ENCODE measurements around the gene TRMT10C.

Gene TRMT10C

GRCh38 chr3:101573449-101574387 lies 12.1 kb downstream of the TRMT10C start, which contains the start of gene PCNP:
PCNP (plus strand) TSS chr3:101574180; CDS start chr3:101574216, 36 bp downstream.
- H3K9me3 ChIP-seq (ENCODE audit: low read length), result no peaks in the 10 kb centered on the region
- H3K79me2 ChIP-seq (ENCODE audit: insufficient read depth, low read length), result peaks cover 39% of the 10 kb centered on the region
- H3F3A ChIP-seq (ENCODE audit: insufficient read depth, low read length), result no peaks in the 10 kb centered on the region
- peak within 1 kb of the TSS; percentile 73 for H3K27ac ChIP-seq (ENCODE audit: low read depth, low read length, poor library complexity, severe bottlenecking)
- peaks cover 7% of the 10 kb centered on the region for H3K36me3 ChIP-seq (ENCODE audit: insufficient read depth, low read length)
- peak within 1 kb of the TSS; percentile 70 for H3K4me3 ChIP-seq (ENCODE audit: low read depth, low read length, poor library complexity, severe bottlenecking)
- no peaks in the 10 kb centered on the region for H3K9me2 ChIP-seq (ENCODE audit: low read depth, low read length)
- peak within 1 kb of the TSS; percentile 78 for H3K9ac ChIP-seq (ENCODE audit: low read length)
- H2AFZ ChIP-seq (ENCODE audit: low read length), result no peak within 1 kb of the TSS
- H3K4me1 ChIP-seq (ENCODE audit: insufficient read depth, low read length, severe bottlenecking), result peaks cover 34% of the 10 kb centered on the region
- H4K20me1 ChIP-seq (ENCODE audit: insufficient read depth, low read length), result no peaks in the 10 kb centered on the region; the same call in 1 of the 2 replicates
- H3K4me2 ChIP-seq (ENCODE audit: low read length), result peak within 1 kb of the TSS; percentile 69
- no peaks in the 10 kb centered on the region for H3K27me3 ChIP-seq (ENCODE audit: insufficient read depth, low read length)
- TF ChIP-seq EZH2 (IDR thresholded peaks at IDR 0.05; ENCODE audit: borderline replicate concordance, low read length), result no peak
- TF ChIP-seq, protein P1, sequence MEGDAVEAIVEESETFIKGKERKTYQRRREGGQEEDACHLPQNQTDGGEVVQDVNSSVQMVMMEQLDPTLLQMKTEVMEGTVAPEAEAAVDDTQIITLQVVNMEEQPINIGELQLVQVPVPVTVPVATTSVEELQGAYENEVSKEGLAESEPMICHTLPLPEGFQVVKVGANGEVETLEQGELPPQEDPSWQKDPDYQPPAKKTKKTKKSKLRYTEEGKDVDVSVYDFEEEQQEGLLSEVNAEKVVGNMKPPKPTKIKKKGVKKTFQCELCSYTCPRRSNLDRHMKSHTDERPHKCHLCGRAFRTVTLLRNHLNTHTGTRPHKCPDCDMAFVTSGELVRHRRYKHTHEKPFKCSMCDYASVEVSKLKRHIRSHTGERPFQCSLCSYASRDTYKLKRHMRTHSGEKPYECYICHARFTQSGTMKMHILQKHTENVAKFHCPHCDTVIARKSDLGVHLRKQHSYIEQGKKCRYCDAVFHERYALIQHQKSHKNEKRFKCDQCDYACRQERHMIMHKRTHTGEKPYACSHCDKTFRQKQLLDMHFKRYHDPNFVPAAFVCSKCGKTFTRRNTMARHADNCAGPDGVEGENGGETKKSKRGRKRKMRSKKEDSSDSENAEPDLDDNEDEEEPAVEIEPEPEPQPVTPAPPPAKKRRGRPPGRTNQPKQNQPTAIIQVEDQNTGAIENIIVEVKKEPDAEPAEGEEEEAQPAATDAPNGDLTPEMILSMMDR (IDR thresholded peaks at IDR 0.05; ENCODE audit: low read length), result peak; percentile 93

DNA sequence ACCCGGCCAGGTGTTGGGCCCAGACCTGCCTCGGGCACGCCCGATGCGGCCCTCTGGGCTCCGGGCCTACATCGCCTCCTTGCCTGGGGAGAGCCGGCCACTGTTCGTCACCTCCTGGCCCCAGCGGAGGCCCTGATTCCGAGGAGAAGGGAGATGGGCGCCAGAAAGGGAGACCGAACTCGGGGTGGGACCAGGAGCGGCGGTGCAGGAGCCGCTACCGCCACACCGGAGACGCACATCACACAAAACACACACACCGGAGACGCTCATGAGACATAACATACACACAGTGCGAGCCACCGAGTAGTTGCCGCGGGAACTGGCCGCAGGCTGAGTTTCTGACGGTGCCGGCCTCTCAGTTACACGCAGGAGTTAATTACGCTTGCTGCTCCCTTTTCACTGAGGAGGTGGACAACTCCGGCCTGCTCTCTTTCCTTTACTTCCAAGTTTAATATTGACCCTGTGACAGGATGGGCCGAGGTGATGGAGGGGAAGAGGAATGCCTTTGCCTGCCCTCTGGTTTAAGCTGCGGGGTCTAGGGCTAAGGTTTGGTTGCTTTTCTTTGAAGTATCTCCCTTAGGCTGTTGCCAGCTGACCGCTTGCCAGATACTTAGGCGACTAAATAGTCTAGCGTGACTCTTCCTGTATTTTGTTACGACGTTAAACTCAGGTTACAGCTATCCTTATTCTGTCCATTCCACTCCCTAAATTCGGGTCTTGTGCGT lies 12.9 kb downstream of the TRMT10C start:
- H3K79me2 ChIP-seq (ENCODE audit: insufficient read depth, low read length), result peaks cover 47% of the 10 kb centered on the region

GRCh38 chr3:101577286-101577685 lies 15.6 kb downstream of the TRMT10C start:
- H4K20me1 ChIP-seq (ENCODE audit: insufficient read depth, low read length), result no peaks in the 10 kb centered on the region; the same call in 1 of the 2 replicates
- no peaks in the 10 kb centered on the region for H3K27me3 ChIP-seq (ENCODE audit: insufficient read depth, low read length)
- no peak overlapping the region for H3K27ac ChIP-seq (ENCODE audit: low read depth, low read length, poor library complexity, severe bottlenecking)
- peak overlapping the region; percentile 14; the same call in 1 of the 2 replicates for H3K4me2 ChIP-seq (ENCODE audit: low read length)
- H3K9me2 ChIP-seq (ENCODE audit: low read depth, low read length), result no peaks in the 10 kb centered on the region
- no peak overlapping the region for H3K9ac ChIP-seq (ENCODE audit: low read length)
- H3K4me3 ChIP-seq (ENCODE audit: low read depth, low read length, poor library complexity, severe bottlenecking), result no peak overlapping the region
- peaks cover 67% of the 10 kb centered on the region for H3K79me2 ChIP-seq (ENCODE audit: insufficient read depth, low read length)
- TF ChIP-seq EZH2 (IDR thresholded peaks at IDR 0.05; ENCODE audit: borderline replicate concordance, low read length), result no peak
- peaks cover 28% of the 10 kb centered on the region for H3K36me3 ChIP-seq (ENCODE audit: insufficient read depth, low read length)
- no peak overlapping the region for H2AFZ ChIP-seq (ENCODE audit: low read length)
- H3K4me1 ChIP-seq (ENCODE audit: insufficient read depth, low read length, severe bottlenecking), result peaks cover 37% of the 10 kb centered on the region
- no peaks in the 10 kb centered on the region for H3K9me3 ChIP-seq (ENCODE audit: low read length)
- no peaks in the 10 kb centered on the region for H3F3A ChIP-seq (ENCODE audit: insufficient read depth, low read length)

More for the DNA sequence above, 12.9 kb downstream of the TRMT10C start:
- Histone ChIP-seq H3K27me3 (ENCODE audit: insufficient read depth, low read length) (no peaks in the 10 kb centered on the region), H3K4me3 (ENCODE audit: low read depth, low read length, poor library complexity, severe bottlenecking) (peak overlapping the region; percentile 70), H3F3A (ENCODE audit: insufficient read depth, low read length) (no peaks in the 10 kb centered on the region), H3K9ac (ENCODE audit: low read length) (peak overlapping the region; percentile 78), H3K27ac (ENCODE audit: low read depth, low read length, poor library complexity, severe bottlenecking) (peak overlapping the region; percentile 73), H3K9me3 (ENCODE audit: low read length) (no peaks in the 10 kb centered on the region), H3K36me3 (ENCODE audit: insufficient read depth, low read length) (peaks cover 14% of the 10 kb centered on the region), H4K20me1 (ENCODE audit: insufficient read depth, low read length) (no peaks in the 10 kb centered on the region; the same call in 1 of the 2 replicates), H3K4me2 (ENCODE audit: low read length) (peak overlapping the region; percentile 69), H3K4me1 (ENCODE audit: insufficient read depth, low read length, severe bottlenecking) (peaks cover 34% of the 10 kb centered on the region), H3K9me2 (ENCODE audit: low read depth, low read length) (no peaks in the 10 kb centered on the region), H2AFZ (ENCODE audit: low read length) (no peak overlapping the region)
- TF ChIP-seq, protein P1 (IDR thresholded peaks at IDR 0.05; ENCODE audit: low read length), result no peak
- TF ChIP-seq EZH2 (IDR thresholded peaks at IDR 0.05; ENCODE audit: borderline replicate concordance, low read length), result no peak
